Measurements from ENCODE around the gene LARGE1.

DNA sequence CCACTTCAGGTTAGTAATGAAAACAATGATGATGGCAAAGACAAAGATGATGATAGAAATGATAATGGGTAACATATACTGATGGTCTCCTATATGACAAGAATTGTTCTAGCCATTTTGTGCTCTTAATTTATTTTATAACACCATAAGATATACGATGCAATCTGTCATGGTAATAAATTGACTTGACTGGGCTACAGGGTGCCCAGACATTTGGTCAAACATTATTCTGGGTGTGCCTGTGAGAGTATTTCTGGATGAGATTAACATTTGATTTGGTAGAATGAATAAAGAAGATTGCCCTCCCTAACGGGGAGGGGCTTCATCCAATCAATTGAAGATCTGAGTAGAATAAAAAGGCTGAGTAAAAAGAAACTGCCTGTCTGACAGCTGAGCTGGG, 237.3 kb downstream of the LARGE1 start:
- TF ChIP-seq POLR2A (IDR thresholded peaks at IDR 0.05) (no peak), POLR2AphosphoS5 (IDR thresholded peaks at IDR 0.05) (no peak)
- TF ChIP-seq, protein P1, sequence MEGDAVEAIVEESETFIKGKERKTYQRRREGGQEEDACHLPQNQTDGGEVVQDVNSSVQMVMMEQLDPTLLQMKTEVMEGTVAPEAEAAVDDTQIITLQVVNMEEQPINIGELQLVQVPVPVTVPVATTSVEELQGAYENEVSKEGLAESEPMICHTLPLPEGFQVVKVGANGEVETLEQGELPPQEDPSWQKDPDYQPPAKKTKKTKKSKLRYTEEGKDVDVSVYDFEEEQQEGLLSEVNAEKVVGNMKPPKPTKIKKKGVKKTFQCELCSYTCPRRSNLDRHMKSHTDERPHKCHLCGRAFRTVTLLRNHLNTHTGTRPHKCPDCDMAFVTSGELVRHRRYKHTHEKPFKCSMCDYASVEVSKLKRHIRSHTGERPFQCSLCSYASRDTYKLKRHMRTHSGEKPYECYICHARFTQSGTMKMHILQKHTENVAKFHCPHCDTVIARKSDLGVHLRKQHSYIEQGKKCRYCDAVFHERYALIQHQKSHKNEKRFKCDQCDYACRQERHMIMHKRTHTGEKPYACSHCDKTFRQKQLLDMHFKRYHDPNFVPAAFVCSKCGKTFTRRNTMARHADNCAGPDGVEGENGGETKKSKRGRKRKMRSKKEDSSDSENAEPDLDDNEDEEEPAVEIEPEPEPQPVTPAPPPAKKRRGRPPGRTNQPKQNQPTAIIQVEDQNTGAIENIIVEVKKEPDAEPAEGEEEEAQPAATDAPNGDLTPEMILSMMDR (IDR thresholded peaks at IDR 0.05): no peak
